ENCODE results near the gene HMCN2. TPM values are rescaled to one million over a fixed set of nuclear protein-coding genes. Genes with fewer than 3 reads are reported as not detected.
"Not testable (repeated sequence)": the region's sequence is repeated elsewhere in the genome, so short reads cannot be mapped to it uniquely, and the experiment has no call there.

HMCN2 gene
- polyA plus RNA-seq, 1 donor = 12.3 TPM

DNA sequence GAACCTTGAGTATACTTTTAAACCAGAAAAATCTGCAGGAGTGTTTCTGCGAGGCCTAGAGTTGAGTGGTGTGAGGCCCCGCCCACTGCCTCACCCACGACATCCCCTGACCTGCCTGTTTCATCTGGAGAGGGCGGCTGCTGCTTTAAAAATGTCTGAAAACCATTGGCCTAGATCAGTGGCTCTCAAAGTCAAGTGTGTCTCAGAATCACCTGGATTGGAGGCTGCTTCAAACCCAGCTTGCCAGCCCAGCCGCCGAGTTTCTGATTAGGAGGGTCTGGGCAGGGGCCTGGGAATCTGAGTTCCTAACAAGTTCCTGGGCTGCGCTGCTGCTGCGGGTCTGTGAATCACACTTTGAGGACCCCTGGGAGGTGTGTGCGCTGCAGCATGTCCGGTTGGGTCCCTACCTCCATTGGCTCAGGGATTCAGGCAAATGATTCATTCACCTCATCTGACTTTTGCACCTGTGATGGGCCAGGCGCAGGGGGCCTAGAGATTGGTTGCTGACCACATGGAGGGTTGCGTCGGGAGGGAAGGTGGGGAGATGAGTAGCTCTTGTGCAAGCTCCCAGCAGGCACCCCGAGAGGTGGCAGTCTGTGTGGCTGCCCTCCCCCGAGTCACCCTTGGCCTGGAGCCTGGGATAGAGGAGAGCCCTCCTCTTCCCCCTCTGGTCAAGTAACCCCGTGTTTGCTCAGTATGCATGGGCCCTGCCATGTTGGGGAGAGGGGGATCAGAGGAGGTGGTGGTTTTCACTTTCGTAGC is 27.6 kb upstream of the HMCN2 start:
- no peak for DNase-seq (ENCODE audit: low read depth)

DNA sequence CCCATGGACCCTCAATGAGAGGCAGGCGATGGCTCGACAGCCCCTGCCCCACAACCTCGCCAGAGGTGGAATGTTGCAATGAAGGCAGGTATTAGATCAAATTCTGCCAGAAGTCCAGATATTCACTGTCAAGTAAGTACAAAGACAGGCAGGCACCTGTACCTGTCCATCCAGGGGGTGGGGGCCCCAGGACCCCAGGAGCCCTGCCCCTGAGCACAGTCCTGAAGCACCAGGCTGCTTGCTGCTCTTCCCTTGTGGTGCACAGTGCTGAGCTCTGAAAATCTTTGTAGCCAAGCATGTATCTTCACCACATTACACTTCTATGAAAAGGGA is 26.2 kb upstream of the HMCN2 start:
- no peak for DNase-seq (ENCODE audit: low read depth)

GRCh38 chr9:130239741-130240241 is 25.8 kb upstream of the HMCN2 start:
- DNase-seq (ENCODE audit: low read depth) = no peak

GRCh38 chr9:130240410-130241197 is 25.0 kb upstream of the HMCN2 start:
- DNase-seq (ENCODE audit: low read depth) = no peak

- no peak for DNase-seq (ENCODE audit: low read depth)
Measured at GRCh38 chr9:130241198-130241535, 24.4 kb upstream of the HMCN2 start.

DNA sequence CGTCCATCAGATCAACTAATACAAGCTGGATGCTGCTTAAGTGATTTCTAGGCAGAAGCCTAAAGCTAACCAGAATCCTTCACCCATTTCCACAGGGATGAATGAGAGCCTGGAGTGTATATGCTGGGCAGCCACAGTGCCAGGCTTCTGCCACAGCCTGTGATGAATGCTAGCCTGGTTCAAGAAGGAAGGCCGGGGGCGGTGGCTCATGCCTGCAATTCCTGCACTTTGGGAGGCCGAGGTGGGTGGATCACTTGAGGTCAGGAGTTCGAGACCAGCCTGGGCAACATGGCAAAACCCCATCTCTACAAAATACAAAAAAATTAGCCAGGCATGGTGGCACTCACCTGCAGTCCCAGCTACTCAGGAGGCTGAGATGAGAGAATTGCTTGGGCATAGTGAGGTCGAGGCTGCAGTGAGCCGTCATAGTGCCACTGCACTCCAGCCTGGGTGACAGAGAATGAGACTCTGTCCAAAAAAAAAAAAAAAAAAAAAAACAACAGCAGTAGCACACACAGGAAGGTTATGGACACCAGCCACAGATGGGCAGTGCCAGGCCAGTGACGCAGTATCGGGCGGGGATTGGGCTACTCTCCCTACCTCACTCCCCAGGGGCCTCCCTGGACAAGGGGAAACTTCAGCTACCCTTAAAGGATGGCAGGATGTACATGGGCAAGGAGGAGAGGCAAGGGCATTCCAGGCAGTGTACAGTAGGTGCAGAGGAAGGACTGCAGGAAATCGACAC is 23.1 kb upstream of the HMCN2 start:
- DNase-seq (ENCODE audit: low read depth) = no peak

DNA sequence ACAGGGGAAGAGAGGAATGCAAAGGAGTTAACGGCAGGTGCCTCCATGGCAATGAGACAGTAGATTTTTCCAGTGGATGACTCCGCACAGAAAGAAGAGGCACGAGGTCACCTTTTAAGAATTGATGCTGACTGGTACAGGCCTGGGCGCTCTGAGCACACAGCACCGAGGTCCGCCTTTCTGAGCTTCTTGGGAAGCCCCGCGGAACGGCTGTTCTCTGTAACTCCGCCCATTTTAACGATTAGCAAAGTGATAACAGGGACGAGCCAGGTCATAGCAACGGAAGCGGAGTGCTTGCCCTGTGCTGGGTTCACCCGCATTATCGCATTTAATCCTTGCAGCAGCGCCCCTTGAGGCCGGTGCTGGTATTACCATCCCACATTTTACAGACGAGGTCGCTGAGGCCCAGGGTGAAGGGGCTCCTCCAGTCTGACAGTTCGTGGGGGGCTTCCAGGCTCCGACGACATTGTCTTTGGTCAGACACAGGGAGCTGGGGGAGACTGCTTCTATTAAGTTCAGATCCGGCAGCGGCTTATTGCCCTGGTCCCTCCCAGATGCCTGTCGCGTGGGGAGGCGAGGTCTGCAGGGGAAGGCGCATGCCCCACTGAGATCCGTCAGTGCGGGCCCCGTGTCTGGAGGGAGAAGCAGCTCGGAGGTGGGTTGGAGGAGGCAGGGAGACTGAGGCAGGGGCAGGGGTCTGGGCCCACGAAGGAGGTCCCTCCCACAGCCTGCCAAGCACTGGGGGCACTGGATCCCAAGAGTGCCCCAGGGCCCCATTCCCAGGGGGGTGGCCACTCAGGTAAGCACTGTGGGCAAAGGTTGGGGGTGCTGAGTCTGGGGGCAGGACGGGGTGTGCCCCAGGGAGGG is 22.3 kb upstream of the HMCN2 start:
- DNase-seq (ENCODE audit: low read depth) = no peak

DNA sequence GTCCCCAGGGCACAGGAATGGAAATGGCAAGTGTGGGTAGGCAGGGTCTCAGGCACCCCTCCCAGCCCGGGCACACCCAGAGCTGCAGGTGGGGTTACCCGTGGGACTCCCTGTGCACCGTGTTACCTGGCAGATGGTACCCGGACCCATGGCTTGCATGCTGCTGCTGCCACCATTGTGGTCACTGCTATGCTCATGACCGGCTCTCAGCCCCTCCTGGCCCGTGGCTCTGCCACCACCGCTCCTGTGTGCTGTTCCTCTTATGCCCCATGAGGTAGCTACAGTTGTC is 21.7 kb upstream of the HMCN2 start:
- no peak for DNase-seq (ENCODE audit: low read depth)

DNA sequence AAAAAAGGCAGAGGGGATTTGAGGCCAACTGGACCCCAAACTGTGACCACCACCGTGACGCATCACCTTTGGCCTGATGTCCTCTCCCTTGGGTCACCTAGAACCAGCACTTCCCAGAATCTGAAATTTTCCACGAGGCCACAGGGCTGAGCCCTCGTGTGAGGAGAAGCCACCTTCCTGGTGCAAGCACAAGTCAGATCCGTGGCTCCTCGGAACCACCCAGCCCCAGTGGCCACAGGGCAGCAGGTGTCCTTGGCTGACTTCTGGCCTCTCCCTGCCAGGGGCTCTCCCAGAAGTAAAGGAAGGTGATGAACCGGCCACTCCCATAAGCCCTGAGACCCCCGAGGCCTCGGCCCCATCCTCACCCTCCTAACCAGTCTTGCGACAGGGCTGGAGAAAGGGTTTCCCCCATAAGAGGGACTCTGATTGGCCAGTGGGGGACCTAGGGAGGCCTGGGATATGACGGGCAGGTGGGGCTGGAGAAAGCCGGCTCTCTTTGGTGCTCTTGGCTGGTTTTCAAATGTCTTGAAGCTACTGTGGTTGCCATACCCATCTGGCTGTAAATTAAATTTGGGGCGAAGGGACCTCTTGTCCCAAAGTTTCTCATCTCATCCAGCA is 20.9 kb upstream of the HMCN2 start:
- no peak for DNase-seq (ENCODE audit: low read depth)

DNA sequence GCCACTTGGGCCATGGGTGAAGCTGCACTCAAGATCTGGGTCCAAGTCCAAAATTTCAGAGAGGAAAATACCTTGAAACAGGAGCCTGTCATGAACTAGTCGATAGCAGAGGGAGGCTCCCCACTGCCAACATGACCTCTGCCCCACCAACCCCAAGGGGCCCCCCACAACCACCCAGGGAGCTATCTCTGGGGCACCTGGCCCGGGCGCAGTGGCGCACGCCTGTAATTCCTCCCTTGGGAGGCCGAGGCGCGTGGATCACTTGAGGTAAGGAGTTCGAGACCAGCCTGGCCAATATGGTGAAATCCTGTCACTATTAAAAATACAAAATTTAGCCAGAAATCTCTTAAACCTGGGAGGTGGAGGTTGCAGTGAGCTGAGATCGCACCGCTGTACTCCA is 20.1 kb upstream of the HMCN2 start:
- no peak for DNase-seq (ENCODE audit: low read depth)

DNA sequence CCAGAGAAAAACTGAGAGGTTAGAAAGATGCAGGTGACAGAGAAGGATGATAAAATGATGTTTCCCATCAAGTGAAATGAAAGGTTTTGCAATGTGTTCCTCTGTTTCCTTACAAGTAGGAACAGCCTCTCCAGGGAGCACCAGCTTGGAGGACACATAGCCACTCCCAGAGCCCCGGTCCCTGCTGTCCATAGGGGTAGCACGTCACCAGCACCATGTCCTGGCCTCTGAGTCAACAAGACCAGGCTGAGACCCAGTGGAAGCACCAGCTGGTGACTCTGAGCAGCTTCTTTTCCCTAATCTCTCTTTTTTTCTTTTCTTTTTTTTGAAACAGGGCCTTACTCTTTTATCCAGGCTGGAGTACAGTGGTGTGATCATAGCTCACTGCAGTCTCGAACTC is 19.4 kb upstream of the HMCN2 start:
- no peak for DNase-seq (ENCODE audit: low read depth)

DNA sequence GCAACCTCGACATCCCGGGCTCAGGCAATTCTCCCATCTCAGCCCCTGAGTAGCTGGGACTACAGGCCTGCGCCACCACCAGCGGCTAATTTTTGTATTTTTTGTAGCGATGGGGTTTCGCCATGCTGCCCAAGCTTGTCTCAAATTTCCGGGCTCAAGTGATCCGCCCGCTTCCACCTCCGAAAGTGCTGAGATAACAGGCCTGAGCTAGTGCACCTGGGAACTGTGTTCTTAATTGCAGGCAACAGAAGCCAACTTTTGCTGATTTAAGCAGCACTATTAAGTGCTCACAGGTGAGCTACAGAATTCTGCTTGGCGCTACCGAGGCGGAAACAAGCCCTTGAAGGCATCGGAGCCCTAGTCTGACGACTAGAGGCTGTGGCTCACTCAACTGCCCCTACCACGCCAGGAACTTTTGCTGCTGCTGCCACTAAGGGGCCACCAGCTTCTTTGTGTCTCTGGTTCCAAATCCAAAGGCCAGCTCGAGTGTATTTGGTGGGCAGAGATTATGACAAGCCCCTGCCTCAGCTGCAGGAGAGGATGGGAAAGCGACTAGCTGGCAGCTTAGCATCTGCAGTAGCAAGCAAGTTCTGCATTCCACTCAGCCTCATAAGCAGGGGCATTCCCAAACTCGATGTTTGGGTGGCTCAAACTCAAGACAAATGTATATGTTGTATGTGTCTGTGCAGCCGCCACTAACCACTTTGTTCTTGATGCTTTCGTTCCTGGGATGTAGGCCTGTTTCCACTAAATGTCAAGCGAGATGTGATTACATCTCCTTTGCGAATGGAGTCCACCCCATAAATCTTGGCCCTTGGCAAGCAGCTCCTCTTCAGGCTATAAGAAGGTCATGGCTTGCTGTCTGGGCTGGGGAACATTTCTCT is 10.6 kb upstream of the HMCN2 start:
- DNase-seq (ENCODE audit: low read depth) = no peak

- DNase-seq (ENCODE audit: low read depth) = no peak
Measured at GRCh38 chr9:130255631-130256134, 9.9 kb upstream of the HMCN2 start.

GRCh38 chr9:130256644-130257043 is 8.9 kb upstream of the HMCN2 start:
- DNase-seq (ENCODE audit: low read depth) = no peak

GRCh38 chr9:130258137-130258536 is 7.4 kb upstream of the HMCN2 start:
- not testable (repeated sequence) for DNase-seq (ENCODE audit: low read depth)

- DNase-seq (ENCODE audit: low read depth) = no peak
Measured at GRCh38 chr9:130259044-130259443, 6.5 kb upstream of the HMCN2 start.

DNA sequence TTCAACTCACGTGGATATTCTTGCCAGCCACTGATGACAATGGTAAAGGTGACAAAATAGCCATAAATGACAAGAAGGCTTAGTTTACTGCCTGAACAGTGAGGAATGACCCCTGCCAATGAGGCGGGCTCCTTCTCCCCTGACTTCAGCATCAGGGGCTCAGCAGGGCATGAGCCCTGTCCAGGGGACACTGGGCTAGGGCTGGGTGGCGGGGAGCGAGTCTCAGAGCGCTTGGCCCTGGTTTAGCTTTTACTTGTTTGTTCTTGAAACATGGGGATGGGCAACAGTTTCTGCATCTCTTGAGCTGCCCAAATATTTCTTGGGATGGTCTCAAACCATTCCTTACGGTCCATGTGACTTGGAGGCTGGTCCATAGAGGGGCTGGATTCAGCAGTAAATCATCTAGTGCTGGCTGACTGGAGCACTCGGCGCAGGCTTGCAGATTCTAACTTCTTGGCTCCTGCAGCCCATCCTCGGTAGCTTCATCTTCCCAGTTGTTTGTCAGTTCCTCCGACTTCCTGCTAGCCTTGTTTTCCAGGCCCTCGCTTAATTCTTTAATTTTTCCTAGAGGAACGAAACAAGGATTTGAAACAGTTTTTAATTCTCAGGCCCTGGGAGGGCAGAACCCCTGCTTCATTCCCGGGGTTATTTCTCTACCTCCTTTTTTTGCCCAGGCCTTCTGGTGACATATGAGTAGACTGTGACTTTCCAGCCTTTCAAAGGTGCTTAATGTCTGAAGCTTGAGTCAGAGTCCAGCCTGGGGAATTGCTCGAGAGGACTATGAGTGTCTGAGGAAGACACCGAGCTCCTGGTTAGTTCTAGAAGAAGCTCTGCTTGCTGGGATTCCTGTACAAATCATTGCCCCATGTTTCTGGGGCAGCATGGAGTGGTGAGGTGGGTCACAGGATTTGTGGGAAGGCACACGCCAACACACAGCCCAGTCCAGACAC is 4.5 kb upstream of the HMCN2 start:
- no peak for DNase-seq (ENCODE audit: low read depth)

DNA sequence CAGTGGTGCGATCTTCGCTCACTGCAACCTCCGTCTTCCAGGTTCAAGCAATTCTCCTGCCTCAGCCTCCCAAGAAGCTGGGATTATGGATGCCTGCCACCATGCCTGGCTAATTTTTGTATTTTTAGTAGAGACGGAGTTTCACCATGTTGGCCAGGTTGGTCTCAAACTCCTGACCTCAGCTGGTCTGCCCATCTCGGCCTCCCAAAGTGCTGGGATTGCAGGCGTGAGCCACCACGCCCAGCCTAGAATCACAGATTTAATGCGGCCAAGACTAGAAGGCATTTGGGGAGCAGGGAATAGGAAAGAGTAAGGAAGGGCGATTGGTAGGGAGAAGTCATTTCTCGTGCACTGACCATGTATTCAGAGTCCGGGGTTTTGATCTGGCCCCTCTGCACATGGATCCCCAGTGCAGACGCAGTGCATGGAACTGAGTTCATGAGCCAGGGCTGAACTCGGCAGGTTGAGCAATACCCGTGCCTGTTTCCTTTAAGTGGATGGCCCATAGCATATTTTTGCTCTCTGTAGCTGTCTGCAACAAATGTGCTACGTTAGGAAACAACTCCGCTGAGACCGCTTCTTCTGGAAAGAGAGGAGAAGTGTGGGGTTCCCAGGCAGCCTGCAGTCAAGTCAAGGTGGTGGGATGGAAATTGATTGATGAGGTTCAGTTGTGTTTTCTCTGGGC is 3.4 kb upstream of the HMCN2 start:
- DNase-seq (ENCODE audit: low read depth) = no peak

All from forelimb muscle (tissue), 1 donor.